T-helper 2 cell treated with Interferon-gamma antibody and Interleukin-4, amounts not matched to agents 100 ng/mL and 5 ng/mL, for 36 hours (primary cell): ENCODE measurements around the gene ERG. TPM values are rescaled to one million over a fixed set of nuclear protein-coding genes. Genes with fewer than 3 reads are reported as not detected.

Source experiments
- intact Hi-C: fragments of 100-400 bp; cut with micrococcal nuclease; formaldehyde crosslinking; loops from one replicate; pipeline ENCODE4 v1.15.1; 2023
- total RNA-seq: library from RNA; stranded (reverse); gene quantifications from 2 replicates; pipeline ENCODE4 v1.2.3, GENCODE V29; 2022

The ERG gene, protein sequence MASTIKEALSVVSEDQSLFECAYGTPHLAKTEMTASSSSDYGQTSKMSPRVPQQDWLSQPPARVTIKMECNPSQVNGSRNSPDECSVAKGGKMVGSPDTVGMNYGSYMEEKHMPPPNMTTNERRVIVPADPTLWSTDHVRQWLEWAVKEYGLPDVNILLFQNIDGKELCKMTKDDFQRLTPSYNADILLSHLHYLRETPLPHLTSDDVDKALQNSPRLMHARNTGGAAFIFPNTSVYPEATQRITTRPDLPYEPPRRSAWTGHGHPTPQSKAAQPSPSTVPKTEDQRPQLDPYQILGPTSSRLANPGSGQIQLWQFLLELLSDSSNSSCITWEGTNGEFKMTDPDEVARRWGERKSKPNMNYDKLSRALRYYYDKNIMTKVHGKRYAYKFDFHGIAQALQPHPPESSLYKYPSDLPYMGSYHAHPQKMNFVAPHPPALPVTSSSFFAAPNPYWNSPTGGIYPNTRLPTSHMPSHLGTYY
- total RNA-seq = 0.05 TPM in 1 of 2 replicates, not detected in the other

DNA sequence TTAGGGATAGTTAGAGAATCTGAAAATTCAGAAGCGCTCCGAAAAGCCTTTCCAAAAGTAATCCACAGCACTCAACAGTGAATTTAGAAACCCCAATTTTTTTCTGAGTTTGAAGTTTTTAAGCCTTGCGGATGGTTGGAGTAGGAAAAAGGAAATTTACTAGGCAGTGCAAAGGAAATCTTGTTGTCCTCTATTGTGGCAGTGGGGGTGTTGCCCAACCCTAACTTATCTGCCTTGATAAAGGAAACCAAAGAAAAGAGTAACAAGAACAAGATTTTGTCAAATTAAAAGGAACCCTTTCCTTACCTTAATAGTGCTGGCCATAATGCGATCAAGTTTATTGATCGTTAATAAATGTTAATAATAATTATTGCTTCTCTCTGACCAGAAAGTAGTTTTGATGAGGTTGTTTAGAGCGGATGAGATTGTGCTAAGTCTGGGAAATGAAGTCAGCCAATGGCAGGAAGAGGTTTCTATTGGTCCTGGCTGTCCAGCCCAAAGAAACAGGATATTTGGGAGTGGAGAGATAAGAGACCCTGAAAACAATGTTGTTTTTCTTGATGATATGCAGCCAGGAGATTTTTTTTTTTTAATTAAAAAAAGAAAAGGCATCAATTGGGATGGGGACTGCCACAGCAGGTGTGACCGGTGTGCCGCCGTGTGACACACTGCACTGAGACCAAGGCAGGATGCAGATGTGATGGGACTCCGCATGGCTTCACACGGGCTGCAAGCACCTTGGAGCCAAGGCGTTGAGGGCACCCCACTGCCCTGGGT lies at the start of gene ERG:
Gene ERG (minus strand): TSS at position 421 of the 777 bp plus-strand sequence. CDS start 97 bp downstream, at position 324.
- intact Hi-C loops = no loop called here

DNA sequence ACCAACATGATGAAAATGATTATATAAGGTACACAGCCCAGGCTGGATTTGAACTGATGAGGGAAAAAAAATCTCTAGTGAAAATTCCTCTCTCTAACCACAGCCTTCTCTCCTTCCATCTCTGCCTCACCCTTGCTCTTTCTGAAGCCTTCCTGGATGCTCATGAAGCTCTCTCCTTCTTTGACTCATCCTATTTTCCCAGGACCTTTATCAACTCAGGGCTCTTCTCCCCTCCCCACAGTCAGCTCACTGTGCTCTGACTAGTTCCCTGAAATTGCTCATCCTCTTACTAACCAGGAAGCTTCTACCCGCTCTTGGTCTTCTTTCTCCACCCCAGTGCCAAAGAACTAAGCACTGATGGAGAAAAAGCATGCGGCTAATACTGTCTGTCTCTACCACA lies 46.4 kb upstream of the ERG start:
- intact Hi-C loops = no loop called here

DNA sequence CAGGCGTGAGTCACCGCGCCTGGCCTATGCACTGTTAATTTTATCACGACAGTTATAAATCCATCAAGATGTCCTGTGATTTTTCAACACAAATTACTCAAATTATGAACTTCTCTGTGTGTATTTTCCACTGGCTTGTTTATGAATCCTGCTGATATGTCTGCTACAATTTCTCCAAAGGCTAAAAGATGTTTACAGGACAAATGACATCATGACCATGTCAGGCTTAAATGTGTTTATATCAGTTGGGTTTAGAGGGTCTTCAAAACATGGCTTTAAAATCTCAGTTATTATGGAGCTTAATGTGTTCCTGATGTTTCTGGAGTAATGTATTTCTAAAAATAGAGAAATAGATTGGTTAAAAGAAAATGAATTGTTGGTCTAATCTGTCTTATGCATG lies 44.0 kb upstream of the ERG start:
- intact Hi-C loops = no loop called here

DNA sequence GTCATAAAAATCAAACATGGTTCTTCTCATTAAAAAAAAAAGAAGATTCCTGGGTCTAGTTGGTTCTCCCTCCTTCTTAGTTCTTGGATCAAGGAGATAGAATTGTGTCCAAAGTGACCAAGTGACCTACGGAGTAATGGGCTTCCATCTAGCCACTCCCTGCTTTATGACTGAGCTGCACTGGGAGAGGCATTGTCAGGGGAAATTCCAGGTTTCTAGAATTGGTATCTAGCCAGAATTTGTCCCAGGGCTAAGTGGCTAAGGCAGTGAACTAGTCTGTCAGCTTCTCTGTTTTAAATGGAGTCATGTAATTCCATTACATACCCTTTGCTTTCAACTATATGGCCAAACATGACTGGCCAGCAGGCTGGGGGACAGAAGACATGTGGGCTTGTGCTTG lies 40.1 kb upstream of the ERG start:
- intact Hi-C loops = no loop called here

DNA sequence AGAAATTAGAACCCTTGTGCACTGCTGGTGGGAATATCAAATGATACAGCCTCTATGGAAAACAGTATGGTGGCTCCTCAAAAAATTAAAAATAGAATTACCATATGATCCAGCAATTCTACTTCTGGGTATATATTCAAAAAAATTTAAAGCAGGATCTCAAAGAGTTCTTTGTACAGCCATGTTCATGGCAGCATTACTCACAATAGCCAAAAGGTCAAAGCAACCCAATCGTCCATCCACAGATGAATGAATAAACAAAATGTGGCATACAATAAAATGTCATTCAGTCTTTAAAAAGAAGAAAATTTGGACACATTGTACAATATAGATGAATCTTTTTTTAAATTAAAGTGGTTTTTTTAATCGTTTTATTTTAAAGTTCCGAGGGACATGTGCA lies 36.3 kb upstream of the ERG start:
- intact Hi-C loops = no loop called here

DNA sequence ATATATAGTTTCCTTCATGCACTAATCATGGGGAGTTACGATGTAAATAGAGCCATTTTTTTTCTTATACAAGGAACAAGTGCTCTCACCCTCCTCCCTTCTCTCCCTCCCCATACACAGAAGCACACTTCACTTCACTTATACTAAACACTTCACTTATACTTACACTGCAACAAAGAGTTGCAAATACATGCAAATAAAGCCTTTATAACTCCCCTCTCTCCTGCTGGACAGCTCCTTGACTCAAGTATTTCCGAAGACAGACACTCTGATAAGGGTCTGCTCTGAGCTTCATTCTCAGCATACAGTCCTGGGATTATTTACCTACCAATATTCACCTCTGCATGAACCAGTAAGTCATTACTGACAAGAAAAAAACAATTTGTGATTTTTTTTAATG lies 35.6 kb upstream of the ERG start:
- intact Hi-C loops = no loop called here

DNA sequence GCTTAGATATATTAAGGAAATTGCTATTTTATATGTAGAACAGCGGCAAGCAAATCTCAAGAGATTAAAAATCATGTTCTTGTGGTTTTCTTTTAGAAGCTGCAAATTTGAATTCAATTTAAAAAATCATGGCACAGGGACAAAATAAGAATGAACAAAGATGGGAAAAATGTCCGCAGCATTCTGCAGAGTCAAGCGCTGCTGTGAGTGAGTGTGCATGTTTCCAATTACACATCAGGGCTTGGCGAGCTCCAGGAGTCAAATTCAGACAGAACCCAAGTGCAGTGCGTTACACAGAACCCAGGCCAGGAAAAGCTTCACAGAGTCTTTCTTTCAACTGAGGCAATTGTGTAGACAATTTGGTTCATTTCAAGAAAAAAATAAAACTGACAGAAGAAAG lies 33.3 kb upstream of the ERG start:
- intact Hi-C loops = no loop called here

DNA sequence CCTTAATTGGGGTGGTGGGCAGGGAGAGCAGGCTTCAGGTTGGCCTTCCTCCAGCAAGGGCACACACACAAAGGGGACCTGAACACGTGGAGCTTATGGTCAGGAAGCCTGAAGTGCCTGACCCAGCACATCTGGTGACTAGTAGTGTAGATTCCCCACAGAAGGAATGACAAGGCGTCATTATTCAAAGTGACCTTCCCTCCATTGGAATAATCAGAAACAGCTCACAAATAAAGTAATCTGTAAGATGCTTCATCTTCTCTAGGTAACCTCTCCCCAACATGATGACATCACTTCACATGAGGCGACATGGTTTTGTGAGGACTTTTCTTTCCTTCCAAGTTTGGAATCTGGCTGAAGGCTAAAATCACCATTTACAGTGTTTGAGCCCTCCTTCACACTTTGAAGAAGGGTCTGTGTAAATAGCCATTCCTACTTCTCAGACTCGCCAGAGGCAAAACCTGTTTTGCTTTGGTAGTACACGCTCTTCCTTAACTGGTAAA lies 32.8 kb upstream of the ERG start:
- intact Hi-C loops = no loop called here

DNA sequence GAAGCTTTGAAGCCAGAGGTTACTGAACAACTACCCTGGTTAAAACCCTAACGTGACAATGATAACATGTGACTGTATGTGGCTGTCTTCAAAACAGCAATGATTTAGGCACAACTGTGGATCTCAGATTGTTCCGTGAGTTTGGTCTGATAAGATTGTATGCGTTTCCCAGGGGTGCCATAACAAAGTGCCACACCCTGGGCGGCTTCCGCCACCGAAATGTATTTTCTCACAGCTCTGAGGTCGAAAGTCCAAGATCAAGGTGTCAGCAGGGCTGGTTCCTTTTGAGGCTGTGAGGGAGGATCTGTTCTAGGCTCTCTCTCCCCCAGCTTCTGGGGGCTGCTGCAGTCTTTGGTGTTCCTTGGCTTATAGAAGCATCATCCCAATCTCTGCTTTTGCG lies 29.5 kb upstream of the ERG start:
- intact Hi-C loops = no loop called here

DNA sequence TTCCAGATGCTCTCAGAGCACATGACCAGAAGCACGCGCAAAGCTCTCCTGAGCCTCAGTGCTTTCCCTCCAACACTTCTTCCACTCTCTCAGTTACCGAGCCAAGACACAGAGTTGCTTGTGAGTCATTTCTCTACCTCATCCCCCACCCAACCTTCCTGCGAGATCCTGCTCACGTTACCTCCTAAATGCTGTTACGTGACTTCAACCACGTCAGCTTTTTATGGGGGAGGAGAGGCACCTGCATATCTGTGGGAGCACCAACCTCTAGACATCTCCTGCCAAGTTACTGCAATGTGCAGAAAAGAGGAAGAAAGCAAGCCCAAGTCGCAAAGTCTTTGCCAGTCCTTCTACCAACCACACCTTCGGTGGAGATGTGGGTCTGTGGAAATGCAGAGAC lies 27.2 kb upstream of the ERG start:
- intact Hi-C loops = no loop called here

DNA sequence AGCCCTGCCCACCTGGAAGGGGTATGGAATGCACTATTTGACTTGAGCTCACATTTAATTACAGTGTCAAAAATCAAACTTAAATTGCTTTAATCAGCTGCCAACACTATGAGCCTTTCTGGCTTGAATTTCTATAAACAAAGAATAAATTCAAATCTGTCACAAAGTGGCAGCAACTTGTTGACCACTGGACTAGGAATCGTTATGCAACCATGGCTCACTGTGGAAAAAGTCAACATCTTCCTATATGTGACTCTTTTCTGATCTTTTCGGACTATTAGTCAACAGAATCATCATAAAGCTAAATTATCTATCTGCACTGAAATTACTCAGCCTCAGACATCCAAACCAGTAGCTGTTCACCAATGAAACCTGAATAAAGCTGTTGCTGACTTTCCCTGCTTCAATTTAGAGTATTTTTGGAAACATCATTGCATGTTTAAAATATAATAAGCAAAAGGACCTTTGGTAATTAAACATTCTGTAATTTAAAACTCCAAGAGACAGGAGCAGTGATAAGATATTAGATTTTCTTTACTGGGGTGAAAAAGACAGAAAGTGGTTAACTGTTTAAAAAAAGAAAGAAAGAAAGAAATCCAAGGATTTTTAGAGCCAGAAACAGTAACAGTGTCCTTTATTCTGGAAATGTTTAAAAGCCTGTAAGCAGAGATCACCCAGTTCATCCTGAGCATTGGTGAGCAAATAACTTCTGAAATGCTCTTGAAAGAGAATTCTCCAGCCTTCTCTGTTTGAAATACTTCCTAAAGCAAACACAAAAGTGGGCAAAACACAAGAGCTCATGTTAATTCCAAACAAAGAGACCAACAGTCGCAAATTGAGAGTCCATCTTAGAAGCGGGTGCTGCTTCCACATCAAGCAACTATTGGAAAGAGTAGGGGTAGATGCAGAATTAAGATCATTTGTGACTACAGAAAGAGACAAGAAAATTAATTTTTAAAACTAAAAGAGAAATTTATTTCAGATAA lies 26.2 kb upstream of the ERG start:
- intact Hi-C loops = no loop called here

DNA sequence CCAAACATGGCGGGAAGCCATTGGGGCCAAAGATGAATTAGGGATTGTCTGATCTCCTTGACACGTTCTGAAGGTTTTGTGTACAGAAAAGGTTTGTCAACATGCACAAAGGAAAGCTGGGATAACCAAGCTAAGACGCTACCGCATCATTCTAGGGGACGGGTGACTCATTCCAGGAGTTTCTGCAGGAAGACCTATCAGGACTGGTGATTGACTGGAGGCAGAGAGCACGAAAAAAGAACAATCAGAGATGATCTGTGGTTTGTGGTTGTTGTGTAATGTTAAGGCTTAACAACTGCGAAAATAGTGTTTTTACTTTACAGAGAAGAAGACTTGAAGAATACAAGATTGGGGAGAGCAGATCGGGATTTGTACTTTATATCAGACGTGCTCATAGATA lies 22.2 kb upstream of the ERG start:
- intact Hi-C loops = no loop called here

DNA sequence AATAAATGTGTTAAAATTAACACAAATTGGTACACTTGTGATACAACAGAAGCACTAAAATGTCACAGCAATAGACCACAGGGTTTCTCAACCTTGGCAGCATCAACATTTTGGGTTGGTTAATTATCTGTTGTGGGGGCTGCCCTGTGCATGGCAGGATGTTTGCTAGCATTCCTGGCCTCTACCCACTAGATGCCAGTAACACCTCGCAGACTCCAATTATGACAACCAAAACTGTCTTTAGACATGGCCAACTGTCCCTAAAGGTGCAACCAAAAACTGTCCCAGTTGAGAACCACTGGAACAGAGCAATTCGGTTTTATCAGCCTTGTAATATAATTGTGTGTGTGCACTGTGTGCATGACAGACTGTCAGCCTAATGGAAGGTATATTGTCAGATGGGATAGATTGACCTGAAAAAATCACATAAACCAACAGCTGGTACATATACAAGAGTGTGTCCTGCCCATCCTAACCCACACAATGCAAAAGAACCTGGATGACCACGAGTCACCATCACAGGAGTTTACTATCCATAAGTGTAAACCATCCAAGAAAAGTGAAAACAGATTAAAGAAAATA lies 13.5 kb upstream of the ERG start:
- intact Hi-C loops = no loop called here

DNA sequence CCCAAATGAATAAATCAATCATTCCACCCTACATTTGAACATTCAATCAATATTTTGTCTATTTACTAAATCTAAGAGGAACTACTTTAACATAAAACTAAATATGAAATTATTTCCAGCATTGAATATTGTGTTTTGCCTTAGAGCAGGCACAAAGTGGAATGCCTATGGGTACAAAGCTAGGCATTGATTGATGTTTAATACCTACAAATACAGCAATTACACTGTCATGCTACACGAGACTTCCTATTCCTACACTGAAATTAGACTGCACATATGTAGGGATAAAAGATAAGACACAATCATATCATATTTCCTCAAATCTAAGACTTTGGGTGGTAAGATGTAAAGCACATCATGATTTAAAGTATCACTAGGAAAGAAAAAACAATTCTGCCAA lies 12.9 kb upstream of the ERG start:
- intact Hi-C loops = no loop called here

DNA sequence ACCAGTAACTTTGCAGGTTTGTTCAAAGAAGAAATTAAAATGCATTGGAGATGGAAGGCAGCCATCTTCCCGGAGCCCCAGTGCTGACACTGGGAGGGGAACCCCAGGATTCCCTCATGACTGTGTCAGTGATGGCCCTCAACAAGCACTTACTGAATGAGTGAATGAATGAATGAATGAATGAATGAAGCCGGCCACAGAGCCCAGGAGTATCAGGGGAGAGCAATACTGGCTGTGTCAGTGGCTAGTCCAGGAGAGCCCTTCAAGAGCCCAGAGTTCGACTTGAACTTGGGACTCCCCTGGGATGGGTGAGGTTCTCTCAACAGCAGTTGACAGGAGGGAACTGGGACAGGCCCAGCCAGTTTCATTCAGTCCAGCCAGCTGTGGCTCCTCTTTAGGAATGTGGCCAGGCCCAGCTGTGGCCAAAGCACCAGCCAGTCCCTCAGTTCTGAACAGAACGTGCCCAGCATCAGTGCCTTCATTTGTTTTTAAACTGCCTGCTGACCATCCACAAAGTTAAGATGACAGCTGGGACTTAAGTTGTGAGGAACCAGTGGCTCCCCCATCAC lies 9.2 kb upstream of the ERG start:
- intact Hi-C loops = loop anchor here (10.0 kb wide), 2 partner anchors 157 to 227 kb away; no protein-coding TSS in a partner anchor

DNA sequence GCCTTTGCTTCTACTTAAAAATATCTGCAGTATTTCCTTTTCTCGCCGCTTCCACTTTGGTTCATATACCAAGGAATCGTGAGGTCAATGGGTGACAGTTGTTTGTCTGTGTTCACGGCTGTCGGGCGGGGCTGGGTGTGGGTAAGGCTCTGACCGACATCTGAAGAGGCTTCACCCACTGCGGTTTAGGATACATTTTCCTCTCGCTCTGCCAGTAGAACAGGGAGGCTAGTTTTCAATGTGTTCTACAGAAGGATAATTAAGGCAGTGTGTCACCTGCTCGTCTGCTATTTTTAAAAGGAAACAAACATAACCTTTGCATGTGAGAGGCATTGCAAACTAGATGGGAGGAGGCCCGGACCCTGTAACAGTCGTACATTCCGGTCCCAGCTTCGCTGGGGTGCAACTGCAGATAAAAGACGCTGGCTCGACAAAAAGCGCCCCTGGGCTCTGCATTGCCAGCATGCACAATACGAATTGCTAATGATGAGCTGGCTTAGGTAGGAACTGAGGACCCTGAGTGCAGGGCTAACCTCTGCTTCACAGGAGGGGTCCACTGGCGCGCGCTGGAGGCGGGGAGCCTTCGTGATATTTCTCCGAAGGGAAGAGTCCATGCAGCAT lies 8.5 kb upstream of the ERG start:
- intact Hi-C loops = loop anchor here (10.0 kb wide), 2 partner anchors 158 to 228 kb away; no protein-coding TSS in a partner anchor

DNA sequence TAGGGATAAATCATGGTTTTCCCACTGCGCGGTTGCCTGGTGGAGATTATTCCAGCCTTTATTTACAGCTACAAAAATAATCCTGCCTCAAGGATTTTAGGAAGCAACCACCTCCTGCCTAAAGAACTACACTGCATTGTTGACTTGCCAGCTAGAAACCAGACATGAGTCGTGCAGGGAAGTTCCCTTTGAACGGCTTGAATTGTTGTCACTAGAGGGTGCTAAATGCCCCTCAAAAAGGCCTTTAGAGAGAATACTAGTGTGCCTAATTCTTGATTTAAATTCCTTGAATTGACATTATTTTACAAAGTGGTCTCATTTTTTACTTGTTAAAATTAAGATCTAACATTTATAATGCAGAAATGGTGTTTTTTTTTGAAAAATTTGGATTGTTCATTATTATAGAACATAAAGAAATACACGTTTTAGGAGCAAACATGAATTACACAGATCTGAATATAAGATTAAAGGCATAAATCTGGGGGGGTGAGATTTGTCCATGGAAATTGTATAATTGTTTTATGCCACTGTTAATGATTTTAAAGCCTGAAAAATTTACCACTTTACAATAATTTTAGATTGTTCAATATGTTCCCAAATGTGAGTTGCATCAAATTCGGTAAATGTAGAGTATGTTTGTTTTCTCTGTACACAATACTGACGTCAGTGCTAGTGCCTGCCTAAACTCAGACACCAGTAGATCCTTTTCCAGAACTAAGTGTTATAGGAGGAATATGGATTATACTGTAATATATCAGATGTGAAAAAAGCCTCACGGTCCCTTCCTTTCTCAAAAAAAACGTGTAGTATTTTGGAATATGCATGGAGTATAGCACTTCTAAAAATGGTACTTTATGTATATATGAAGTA lies 7.6 kb upstream of the ERG start:
- intact Hi-C loops = loop anchor here (1.0 to 10.0 kb wide), 3 partner anchors 159 to 630 kb away; no protein-coding TSS in a partner anchor

DNA sequence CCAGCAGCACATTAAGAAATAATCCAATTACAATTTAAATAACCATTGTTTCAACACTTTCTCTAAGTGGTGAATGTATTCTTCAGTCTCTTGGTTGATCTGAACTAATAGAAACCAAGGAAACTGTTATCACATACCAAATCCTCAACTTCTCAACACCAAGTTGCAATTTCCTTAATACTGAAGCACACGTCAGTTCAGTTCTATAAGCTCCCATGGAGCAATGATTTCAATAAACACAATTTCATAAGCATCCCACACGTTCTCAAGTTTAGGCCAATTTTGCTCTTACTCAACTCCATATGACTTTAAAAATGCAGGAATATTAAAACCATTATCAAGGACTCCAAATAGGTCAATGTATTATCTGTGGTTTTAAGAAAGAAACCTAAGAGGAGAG lies 5.8 kb upstream of the ERG start:
- intact Hi-C loops = loop anchor here (10.0 kb wide), 2 partner anchors 161 to 231 kb away; no protein-coding TSS in a partner anchor

DNA sequence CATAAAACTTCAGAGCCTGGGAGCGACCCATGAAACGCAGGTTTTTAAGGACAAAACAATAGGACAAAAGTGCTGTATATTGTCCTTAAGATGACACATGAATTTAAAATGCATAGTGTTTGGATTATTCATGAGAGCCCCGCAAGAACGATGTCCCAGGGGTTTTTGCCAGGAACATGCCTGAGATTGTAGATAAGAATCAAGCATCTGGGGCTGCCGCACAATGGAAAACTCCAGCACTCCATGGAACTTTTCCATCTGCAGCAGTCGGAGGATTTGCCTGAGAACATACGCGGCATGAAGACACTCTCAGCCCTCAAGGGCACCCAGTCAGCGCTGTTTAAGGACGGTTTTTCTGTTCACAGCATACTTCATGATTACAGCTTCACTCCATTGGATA lies 5.3 kb upstream of the ERG start:
- intact Hi-C loops = loop anchor here (10.0 kb wide), 2 partner anchors 161 to 231 kb away; no protein-coding TSS in a partner anchor
